ENCODE measurements around the gene DGCR8.

DGCR8 gene

DNA sequence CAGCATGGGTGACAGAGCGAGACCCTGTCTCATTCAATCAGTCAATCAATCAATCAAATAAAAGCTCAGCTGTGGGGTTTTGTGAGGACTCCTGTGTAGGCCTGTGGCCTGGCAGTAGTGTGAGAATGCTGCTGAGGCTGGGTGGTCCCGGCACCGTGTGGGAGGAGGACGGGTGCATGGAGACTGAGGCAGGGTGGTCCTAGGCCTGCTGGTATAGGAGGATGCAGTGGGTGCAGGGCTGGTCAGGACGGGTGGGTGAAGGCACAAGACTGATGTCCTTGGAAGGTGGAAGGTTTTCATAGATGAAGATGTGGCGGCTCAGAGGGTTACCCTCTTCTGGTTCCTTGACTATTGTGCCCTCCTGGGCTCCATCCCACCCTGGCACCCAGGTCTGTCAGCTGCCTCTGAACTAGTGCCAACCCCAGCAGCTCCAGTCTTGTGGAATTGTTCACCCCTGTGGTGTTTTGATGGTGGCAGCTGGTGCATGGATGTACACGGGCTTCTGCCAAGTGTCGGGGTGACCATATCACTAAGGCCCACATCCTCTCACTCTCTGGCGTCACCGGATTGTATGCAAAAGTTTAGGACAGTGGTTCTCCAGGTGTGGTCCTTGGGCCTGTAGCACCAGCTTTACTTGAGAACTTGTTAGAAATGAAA is 35.4 kb upstream of the DGCR8 start:
- no peak for ATAC-seq
- TF ChIP-seq TOX (CRISPR knock-in tag; IDR thresholded peaks at IDR 0.05; ENCODE audit: borderline replicate concordance) (no peak), ZC3H10 (CRISPR knock-in tag; IDR thresholded peaks at IDR 0.05) (no peak), ZFP3 (CRISPR knock-in tag; IDR thresholded peaks at IDR 0.05) (no peak), ISL1 (CRISPR knock-in tag; IDR thresholded peaks at IDR 0.05) (no peak), OSR1 (CRISPR knock-in tag; IDR thresholded peaks at IDR 0.05) (no peak), ZFP30 (CRISPR knock-in tag; IDR thresholded peaks at IDR 0.05) (no peak), PPARA (CRISPR knock-in tag; IDR thresholded peaks at IDR 0.05; ENCODE audit: borderline replicate concordance) (no peak), CSDC2 (CRISPR knock-in tag; IDR thresholded peaks at IDR 0.05) (no peak), GLIS3 (CRISPR knock-in tag; IDR thresholded peaks at IDR 0.05) (no peak), ARNTL (CRISPR knock-in tag; IDR thresholded peaks at IDR 0.05; ENCODE audit: borderline replicate concordance, low read depth) (no peak), ZNF565 (CRISPR knock-in tag; conservative IDR thresholded peaks at IDR 0.05; ENCODE audit: low read depth) (no peak), SNAI2 (CRISPR knock-in tag; IDR thresholded peaks at IDR 0.05) (no peak), ZNF70 (CRISPR knock-in tag; IDR thresholded peaks at IDR 0.05) (no peak)
- TF ChIP-seq, protein P1, sequence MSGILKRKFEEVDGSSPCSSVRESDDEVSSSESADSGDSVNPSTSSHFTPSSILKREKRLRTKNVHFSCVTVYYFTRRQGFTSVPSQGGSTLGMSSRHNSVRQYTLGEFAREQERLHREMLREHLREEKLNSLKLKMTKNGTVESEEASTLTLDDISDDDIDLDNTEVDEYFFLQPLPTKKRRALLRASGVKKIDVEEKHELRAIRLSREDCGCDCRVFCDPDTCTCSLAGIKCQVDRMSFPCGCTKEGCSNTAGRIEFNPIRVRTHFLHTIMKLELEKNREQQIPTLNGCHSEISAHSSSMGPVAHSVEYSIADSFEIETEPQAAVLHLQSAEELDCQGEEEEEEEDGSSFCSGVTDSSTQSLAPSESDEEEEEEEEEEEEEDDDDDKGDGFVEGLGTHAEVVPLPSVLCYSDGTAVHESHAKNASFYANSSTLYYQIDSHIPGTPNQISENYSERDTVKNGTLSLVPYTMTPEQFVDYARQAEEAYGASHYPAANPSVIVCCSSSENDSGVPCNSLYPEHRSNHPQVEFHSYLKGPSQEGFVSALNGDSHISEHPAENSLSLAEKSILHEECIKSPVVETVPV (CRISPR knock-in tag; IDR thresholded peaks at IDR 0.05) = no peak

DNA sequence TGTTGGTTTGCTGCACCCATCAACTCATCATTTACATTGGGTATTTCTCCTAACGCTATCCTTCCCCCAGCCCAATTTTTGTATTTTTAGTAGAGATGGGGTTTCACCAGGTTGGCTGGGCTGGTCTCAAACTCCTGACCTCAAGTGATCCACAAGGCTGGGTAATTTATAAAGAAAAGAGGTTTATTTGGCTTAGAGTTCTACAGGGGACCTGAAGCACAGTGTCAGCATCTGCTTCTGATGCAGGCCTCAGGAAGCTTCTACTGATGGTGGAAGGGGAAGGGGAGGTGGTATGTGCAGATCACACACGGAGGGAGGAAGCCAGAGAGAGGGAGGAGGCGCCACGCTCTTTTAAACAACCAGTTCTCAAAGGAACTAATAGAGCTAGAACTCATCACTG is 33.3 kb upstream of the DGCR8 start:
- no peak for TF ChIP-seq ZFP3 (CRISPR knock-in tag; IDR thresholded peaks at IDR 0.05)
- no peak for TF ChIP-seq ZFP30 (CRISPR knock-in tag; IDR thresholded peaks at IDR 0.05)
- TF ChIP-seq, protein P1 (CRISPR knock-in tag; IDR thresholded peaks at IDR 0.05) = no peak
- no peak for TF ChIP-seq ISL1 (CRISPR knock-in tag; IDR thresholded peaks at IDR 0.05)
- TF ChIP-seq, protein P2, sequence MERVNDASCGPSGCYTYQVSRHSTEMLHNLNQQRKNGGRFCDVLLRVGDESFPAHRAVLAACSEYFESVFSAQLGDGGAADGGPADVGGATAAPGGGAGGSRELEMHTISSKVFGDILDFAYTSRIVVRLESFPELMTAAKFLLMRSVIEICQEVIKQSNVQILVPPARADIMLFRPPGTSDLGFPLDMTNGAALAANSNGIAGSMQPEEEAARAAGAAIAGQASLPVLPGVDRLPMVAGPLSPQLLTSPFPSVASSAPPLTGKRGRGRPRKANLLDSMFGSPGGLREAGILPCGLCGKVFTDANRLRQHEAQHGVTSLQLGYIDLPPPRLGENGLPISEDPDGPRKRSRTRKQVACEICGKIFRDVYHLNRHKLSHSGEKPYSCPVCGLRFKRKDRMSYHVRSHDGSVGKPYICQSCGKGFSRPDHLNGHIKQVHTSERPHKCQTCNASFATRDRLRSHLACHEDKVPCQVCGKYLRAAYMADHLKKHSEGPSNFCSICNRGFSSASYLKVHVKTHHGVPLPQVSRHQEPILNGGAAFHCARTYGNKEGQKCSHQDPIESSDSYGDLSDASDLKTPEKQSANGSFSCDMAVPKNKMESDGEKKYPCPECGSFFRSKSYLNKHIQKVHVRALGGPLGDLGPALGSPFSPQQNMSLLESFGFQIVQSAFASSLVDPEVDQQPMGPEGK (CRISPR knock-in tag; IDR thresholded peaks at IDR 0.05; ENCODE audit: borderline replicate concordance) = no peak
- no peak for TF ChIP-seq ZNF70 (CRISPR knock-in tag; IDR thresholded peaks at IDR 0.05)
- no peak for TF ChIP-seq SNAI2 (CRISPR knock-in tag; IDR thresholded peaks at IDR 0.05)
- no peak for TF ChIP-seq ESRRG (CRISPR knock-in tag; IDR thresholded peaks at IDR 0.05)
- TF ChIP-seq BACH2 (CRISPR knock-in tag; IDR thresholded peaks at IDR 0.05; ENCODE audit: borderline replicate concordance) = no peak
- no peak for TF ChIP-seq GLIS3 (CRISPR knock-in tag; IDR thresholded peaks at IDR 0.05)
- TF ChIP-seq PPARA (CRISPR knock-in tag; IDR thresholded peaks at IDR 0.05; ENCODE audit: borderline replicate concordance) = no peak
- TF ChIP-seq ZNF565 (CRISPR knock-in tag; conservative IDR thresholded peaks at IDR 0.05; ENCODE audit: low read depth) = no peak
- no peak for TF ChIP-seq TOX (CRISPR knock-in tag; IDR thresholded peaks at IDR 0.05; ENCODE audit: borderline replicate concordance)
- TF ChIP-seq ZNF8 (CRISPR knock-in tag; IDR thresholded peaks at IDR 0.05) = no peak
- no peak for TF ChIP-seq OSR1 (CRISPR knock-in tag; IDR thresholded peaks at IDR 0.05)
- ATAC-seq = no peak

DNA sequence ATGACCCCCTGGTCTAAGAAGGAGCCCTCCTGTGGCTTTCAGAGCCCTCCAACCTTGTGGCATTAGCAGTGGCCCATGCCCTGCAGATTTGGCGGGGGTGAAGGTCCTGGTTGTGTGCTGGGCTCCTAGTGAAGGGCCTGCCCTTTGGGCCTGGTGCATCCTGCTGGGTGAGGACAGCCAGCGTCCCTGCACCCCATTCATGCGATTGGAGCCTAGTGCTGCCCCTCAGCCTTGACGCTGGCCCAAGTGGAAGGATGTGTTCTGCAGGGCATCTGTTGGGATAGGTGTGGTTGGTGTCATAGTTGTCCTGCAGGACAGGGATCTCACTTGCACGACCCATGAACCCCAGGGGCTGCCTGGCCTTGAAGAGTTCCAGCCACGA is 28.1 kb upstream of the DGCR8 start:
- no peak for TF ChIP-seq ARNTL (CRISPR knock-in tag; IDR thresholded peaks at IDR 0.05; ENCODE audit: borderline replicate concordance, low read depth)
- TF ChIP-seq ZNF70 (CRISPR knock-in tag; IDR thresholded peaks at IDR 0.05) = no peak
- TF ChIP-seq, protein P3, sequence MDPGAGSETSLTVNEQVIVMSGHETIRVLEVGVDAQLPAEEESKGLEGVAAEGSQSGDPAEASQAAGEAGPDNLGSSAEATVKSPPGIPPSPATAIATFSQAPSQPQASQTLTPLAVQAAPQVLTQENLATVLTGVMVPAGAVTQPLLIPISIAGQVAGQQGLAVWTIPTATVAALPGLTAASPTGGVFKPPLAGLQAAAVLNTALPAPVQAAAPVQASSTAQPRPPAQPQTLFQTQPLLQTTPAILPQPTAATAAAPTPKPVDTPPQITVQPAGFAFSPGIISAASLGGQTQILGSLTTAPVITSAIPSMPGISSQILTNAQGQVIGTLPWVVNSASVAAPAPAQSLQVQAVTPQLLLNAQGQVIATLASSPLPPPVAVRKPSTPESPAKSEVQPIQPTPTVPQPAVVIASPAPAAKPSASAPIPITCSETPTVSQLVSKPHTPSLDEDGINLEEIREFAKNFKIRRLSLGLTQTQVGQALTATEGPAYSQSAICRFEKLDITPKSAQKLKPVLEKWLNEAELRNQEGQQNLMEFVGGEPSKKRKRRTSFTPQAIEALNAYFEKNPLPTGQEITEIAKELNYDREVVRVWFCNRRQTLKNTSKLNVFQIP (CRISPR knock-in tag; IDR thresholded peaks at IDR 0.05; ENCODE audit: borderline replicate concordance, low read depth) = no peak
- no peak for TF ChIP-seq ZFP30 (CRISPR knock-in tag; IDR thresholded peaks at IDR 0.05)
- no peak for TF ChIP-seq TOX (CRISPR knock-in tag; IDR thresholded peaks at IDR 0.05; ENCODE audit: borderline replicate concordance)
- TF ChIP-seq ZNF8 (CRISPR knock-in tag; IDR thresholded peaks at IDR 0.05) = no peak
- TF ChIP-seq ESRRG (CRISPR knock-in tag; IDR thresholded peaks at IDR 0.05) = no peak
- no peak for TF ChIP-seq ISL1 (CRISPR knock-in tag; IDR thresholded peaks at IDR 0.05)
- TF ChIP-seq, protein P4, sequence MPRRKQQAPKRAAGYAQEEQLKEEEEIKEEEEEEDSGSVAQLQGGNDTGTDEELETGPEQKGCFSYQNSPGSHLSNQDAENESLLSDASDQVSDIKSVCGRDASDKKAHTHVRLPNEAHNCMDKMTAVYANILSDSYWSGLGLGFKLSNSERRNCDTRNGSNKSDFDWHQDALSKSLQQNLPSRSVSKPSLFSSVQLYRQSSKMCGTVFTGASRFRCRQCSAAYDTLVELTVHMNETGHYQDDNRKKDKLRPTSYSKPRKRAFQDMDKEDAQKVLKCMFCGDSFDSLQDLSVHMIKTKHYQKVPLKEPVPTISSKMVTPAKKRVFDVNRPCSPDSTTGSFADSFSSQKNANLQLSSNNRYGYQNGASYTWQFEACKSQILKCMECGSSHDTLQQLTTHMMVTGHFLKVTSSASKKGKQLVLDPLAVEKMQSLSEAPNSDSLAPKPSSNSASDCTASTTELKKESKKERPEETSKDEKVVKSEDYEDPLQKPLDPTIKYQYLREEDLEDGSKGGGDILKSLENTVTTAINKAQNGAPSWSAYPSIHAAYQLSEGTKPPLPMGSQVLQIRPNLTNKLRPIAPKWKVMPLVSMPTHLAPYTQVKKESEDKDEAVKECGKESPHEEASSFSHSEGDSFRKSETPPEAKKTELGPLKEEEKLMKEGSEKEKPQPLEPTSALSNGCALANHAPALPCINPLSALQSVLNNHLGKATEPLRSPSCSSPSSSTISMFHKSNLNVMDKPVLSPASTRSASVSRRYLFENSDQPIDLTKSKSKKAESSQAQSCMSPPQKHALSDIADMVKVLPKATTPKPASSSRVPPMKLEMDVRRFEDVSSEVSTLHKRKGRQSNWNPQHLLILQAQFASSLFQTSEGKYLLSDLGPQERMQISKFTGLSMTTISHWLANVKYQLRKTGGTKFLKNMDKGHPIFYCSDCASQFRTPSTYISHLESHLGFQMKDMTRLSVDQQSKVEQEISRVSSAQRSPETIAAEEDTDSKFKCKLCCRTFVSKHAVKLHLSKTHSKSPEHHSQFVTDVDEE (CRISPR knock-in tag; IDR thresholded peaks at IDR 0.05) = no peak
- TF ChIP-seq PPARA (CRISPR knock-in tag; IDR thresholded peaks at IDR 0.05; ENCODE audit: borderline replicate concordance) = no peak
- no peak for TF ChIP-seq RARB (CRISPR knock-in tag; IDR thresholded peaks at IDR 0.05)
- TF ChIP-seq CSDC2 (CRISPR knock-in tag; IDR thresholded peaks at IDR 0.05) = no peak
- TF ChIP-seq OSR1 (CRISPR knock-in tag; IDR thresholded peaks at IDR 0.05) = no peak
- TF ChIP-seq SNAI2 (CRISPR knock-in tag; IDR thresholded peaks at IDR 0.05) = no peak
- TF ChIP-seq, protein P2 (CRISPR knock-in tag; IDR thresholded peaks at IDR 0.05; ENCODE audit: borderline replicate concordance) = no peak
- TF ChIP-seq GLIS3 (CRISPR knock-in tag; IDR thresholded peaks at IDR 0.05) = no peak
- TF ChIP-seq, protein P5, sequence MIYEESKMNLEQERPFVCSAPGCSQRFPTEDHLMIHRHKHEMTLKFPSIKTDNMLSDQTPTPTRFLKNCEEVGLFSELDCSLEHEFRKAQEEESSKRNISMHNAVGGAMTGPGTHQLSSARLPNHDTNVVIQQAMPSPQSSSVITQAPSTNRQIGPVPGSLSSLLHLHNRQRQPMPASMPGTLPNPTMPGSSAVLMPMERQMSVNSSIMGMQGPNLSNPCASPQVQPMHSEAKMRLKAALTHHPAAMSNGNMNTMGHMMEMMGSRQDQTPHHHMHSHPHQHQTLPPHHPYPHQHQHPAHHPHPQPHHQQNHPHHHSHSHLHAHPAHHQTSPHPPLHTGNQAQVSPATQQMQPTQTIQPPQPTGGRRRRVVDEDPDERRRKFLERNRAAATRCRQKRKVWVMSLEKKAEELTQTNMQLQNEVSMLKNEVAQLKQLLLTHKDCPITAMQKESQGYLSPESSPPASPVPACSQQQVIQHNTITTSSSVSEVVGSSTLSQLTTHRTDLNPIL (CRISPR knock-in tag; IDR thresholded peaks at IDR 0.05; ENCODE audit: low read depth) = no peak
- ATAC-seq = no peak

Data from SK-N-SH treated with all-trans-retinoic acid at 6 μM for 48 hours (cell line).